Testis (tissue), 3 donors: ENCODE results near the gene ABCF2. TPM values are rescaled to one million over a fixed set of nuclear protein-coding genes. Genes with fewer than 3 reads are reported as not detected.

ENCODE experiments used
- DNase-seq: peaks from one replicate; pipeline ENCODE4 v3.0.0-alpha.2; 2019
- H3K27ac ChIP-seq, 2 donors: fragments of 200-600 bp; sonication (generic); one replicate each; pipeline ENCODE4 v1.5.1; 2019
- H3K27me3 ChIP-seq: fragments of 200-600 bp; sonication (generic); one replicate; pipeline ENCODE4 v1.5.1; 2019
- H3K36me3 ChIP-seq: fragments of 200-600 bp; sonication (generic); one replicate; pipeline ENCODE4 v1.5.1; 2017; ENCODE audit warnings: low read depth; ENCODE audit errors: missing control alignments
- H3K4me1 ChIP-seq: fragments of 200-600 bp; sonication (generic); one replicate; pipeline ENCODE4 v1.5.1; 2019
- H3K4me3 ChIP-seq, 2 donors: fragments of 200-600 bp; sonication (generic); one replicate each; pipeline ENCODE4 v1.5.1; 2017 to 2019
- H3K9me3 ChIP-seq: fragments of 200-600 bp; sonication (generic); one replicate; pipeline ENCODE4 v1.5.1; 2017
- POLR2A ChIP-seq: fragments of 450-650 bp; IDR thresholded peaks from one replicate; pipeline ENCODE4 v1.6.1; 2017; ENCODE audit warnings: antibody characterized with exemption, mild to moderate bottlenecking, moderate library complexity
- WGBS, 2 donors: methylation state at CpG; one replicate each; pipeline ENCODE4 v1.1.5; 2018; 5-methylcytosine and 5-hydroxymethylcytosine counted together
- intact Hi-C: fragments of 100-400 bp; cut with DNase I; formaldehyde crosslinking; loops from one replicate; pipeline ENCODE4 v1.15.1; 2023; ENCODE audit warnings: low total_unique reads
- polyA plus RNA-seq: library from polyadenylated mRNA; stranded (reverse); fragments of 350-450 nt; fragmentation: Illumina TruSeq; extraction: RNeasy Lipid Tissue Mini Kit (QIAGEN cat#74804); gene quantifications from one replicate; pipeline ENCODE4 v1.2.3, GENCODE V29; 2014; ENCODE audit warnings: low read depth, low replicate concordance; ENCODE audit not compliant: insufficient read depth
- total RNA-seq, 2 donors: library from RNA; depleted of rRNA; stranded (reverse); fragments of >200 nt; gene quantifications; one replicate each; pipeline ENCODE4 v1.2.3, GENCODE V29; 2016
- TF ChIP-seq, protein P1 (sequence below), 3 experiments: fragments of 450-650 bp in 2 of 3; fragments of 200-600 bp in 1 of 3; sonication (generic) in 1 of 3; IDR thresholded peaks; one replicate each; pipeline ENCODE4 v1.5.1; 2016 to 2019; ENCODE audit warnings: antibody characterized with exemption in 3 of 3, mild to moderate bottlenecking in 2 of 3, moderate library complexity in 1 of 3

The ABCF2 gene
- total and polyA plus RNA-seq, 3 donors from 2014 or later = 44.4 to 54.3 (median 49.4) TPM

DNA sequence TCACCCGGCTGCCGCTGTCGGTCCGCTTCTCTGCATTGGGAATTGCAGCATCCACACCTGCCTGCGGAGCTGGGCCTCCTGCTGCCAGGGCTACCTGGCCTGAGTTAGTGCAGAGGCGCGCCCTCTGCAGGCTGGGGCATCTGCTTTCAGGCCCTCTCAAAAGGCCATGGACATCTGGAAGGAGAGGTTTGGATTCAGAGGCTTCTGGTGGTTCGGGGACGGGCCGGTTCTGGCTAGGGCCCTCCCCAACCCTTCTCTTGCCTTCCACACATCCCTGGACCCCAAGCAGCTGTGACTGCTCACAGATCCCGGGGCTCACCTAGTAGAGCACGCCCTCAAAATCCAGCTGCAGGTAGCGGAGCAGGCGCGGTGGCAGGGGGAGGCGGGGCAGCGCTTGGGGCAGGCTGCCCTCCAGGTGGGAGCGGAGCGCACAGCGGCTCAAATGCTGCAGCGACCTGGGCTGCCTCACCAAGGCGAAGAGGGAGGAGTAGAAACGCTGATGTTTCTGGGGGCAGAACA, 51.2 kb downstream of the ABCF2 start:
- intact Hi-C loops = loop anchor here (10.0 kb wide), 1 partner anchor 51 kb away; no protein-coding TSS in a partner anchor
- H3K27me3 ChIP-seq = no peaks in the 10 kb centered on the region
- WGBS, 2 donors = 57 to 58% methylated on average over 22 to 23 of the region's 23 CpGs
- no peaks in the 10 kb centered on the region for H3K36me3 ChIP-seq
- no peaks in the 10 kb centered on the region for H3K9me3 ChIP-seq
- no peak overlapping the region for H3K4me3 ChIP-seq
- TF ChIP-seq, protein P1, sequence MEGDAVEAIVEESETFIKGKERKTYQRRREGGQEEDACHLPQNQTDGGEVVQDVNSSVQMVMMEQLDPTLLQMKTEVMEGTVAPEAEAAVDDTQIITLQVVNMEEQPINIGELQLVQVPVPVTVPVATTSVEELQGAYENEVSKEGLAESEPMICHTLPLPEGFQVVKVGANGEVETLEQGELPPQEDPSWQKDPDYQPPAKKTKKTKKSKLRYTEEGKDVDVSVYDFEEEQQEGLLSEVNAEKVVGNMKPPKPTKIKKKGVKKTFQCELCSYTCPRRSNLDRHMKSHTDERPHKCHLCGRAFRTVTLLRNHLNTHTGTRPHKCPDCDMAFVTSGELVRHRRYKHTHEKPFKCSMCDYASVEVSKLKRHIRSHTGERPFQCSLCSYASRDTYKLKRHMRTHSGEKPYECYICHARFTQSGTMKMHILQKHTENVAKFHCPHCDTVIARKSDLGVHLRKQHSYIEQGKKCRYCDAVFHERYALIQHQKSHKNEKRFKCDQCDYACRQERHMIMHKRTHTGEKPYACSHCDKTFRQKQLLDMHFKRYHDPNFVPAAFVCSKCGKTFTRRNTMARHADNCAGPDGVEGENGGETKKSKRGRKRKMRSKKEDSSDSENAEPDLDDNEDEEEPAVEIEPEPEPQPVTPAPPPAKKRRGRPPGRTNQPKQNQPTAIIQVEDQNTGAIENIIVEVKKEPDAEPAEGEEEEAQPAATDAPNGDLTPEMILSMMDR (IDR thresholded peaks at IDR 0.05) = no peak
- TF ChIP-seq POLR2A = no peak
- DNase-seq = no peak
- no peak overlapping the region for H3K27ac ChIP-seq
- H3K4me1 ChIP-seq = no peaks in the 10 kb centered on the region

DNA sequence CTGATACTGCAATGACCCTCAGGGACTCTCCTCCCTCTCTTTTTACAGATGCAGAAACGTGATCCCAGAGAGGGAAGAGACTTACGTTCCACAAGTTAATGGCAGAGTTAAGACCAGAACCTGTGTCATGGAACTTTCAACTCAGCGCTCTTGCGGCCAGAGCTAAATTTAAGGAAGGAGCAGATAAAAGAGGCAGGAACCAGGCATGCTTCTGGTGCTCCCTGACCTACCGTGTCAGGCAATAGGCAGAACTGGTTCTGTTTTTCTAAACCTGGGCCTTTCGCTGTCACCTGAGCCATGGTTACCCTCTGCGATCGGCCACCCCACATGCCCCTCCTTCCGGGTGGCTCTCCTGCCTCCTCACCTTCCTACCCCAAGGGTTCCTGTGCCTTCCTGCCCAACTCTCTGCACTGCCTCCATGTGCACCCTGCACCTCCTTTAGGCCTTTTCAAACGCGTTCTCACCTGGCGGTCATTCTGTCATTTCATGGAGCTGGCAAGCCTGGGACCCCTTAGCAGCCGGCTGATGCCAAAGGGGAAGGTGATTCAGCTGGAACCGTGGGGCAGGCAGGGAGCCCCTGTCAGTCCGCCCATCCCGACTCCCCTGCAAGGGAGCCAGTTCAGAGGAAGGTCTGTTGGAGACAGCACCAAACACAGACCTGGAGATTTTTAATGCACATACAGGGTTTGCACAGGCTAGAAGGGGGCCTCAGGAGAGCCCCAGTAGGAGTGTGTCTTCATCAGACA, 51.8 kb downstream of the ABCF2 start:
- TF ChIP-seq, protein P1 (IDR thresholded peaks at IDR 0.05) = no peak
- no peak for TF ChIP-seq POLR2A
- DNase-seq = no peak
- Histone ChIP-seq H3K36me3 (no peaks in the 10 kb centered on the region), H3K27me3 (no peaks in the 10 kb centered on the region), H3K4me3 (no peak overlapping the region), H3K4me1 (no peaks in the 10 kb centered on the region), H3K9me3 (no peaks in the 10 kb centered on the region), H3K27ac (no peak overlapping the region)
- 49 to 59% methylated on average over 15 to 16 of the region's 16 CpGs for WGBS, 2 donors
- intact Hi-C loops = loop anchor here (10.0 kb wide), 1 partner anchor 50 kb away; no protein-coding TSS in a partner anchor

DNA sequence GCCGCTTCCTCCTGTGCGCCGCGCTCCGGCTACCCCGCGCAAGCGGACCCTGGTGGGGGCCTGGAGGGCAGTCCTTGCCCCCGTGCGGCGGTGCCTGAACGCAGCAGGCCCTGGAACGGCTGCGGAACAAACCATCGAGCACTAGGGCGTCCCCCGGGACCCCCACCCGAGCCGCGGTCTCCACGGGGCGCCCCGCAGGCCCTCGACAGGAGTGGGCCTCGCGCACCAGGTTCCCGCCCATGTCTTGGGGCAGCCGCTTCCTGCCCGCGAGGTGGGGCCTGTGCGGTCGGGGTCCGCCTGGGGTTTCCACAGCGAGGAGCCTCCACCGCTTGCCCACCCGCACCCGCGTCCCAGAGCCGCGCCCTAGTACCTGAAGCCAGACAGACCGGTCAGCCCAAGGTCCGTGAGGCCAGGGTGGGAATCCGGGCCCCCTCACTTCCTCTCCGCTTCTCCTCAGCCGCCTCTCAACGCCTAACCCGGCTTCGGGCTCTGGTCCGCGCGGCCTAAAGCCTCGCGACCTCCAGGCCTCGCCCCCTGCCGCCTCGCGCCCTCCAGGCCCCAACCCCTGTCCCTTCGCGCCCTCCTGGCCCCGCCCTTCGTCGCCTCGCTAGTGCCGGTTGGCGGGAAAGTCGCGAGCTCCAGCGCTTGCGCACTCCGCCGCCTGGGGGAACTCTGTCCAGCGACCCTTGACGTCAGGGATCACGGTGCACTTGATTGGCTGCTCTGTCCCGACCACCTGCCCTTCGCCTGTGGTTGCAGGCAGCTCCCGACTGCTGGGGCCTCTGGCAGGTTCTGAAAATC, 52.6 kb downstream of the ABCF2 start:
- Histone ChIP-seq H3K4me3 (peak overlapping the region; percentile 32 to 56), H3K9me3 (no peaks in the 10 kb centered on the region), H3K36me3 (no peaks in the 10 kb centered on the region), H3K27ac (no peak overlapping the region), H3K4me1 (no peaks in the 10 kb centered on the region), H3K27me3 (no peaks in the 10 kb centered on the region)
- intact Hi-C loops = loop anchor here (10.0 kb wide), 1 partner anchor 50 kb away; no protein-coding TSS in a partner anchor
- WGBS, 2 donors = 47 to 53% methylated on average over 33 to 77 of the region's 77 CpGs
- TF ChIP-seq, protein P1 (IDR thresholded peaks at IDR 0.05) = peak in 1 of 3 experiments; percentile 10
- TF ChIP-seq POLR2A = no peak
- peak; percentile 83 for DNase-seq

DNA sequence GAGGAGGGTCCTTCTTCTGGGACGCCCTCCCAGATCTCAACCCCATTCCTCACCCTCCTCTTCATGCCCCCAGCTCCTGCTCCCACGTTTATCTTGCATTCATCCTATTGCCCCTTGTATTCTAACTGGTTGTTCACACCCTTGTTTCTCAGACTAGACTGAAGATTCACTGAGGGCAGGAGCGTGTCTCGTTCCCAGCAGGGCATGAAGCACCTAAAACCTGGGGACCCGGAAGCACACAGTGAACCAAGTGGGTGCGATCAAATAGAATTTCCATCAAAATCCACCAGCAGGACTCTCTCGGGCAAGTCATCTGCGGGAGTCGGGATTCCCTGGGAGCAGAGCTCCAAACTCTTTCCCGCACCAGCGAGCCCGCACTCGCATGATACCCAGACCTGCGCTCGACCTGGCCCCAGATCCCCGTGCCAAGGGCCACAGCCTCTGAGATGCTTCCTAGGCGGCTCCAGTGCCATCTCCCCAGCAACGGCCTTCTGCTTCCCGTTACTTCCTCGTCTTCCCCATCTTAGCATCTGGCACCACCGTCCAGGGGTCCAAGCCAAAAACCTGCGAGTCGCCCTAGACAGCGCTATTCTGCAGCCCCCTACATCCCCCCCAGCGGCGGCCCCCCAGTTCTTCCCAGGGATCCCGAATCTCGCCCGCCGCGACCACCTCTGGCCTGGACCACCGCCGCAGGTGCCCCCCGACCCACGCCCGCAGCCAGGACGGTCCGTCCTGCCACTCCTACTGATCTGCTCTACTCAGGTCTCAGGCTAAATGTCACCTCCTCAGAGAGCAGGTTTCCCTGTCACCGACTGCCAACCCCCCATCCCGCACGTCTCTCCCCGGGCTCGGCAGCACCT, 53.4 kb downstream of the ABCF2 start:
- no peaks in the 10 kb centered on the region for H3K36me3 ChIP-seq
- H3K27me3 ChIP-seq = no peaks in the 10 kb centered on the region
- no peak for DNase-seq
- intact Hi-C loops = loop anchor here (10.0 kb wide), 1 partner anchor 49 kb away; no protein-coding TSS in a partner anchor
- H3K4me1 ChIP-seq = no peaks in the 10 kb centered on the region
- peak overlapping the region in 1 of 2 donors; percentile 56 for H3K4me3 ChIP-seq
- H3K9me3 ChIP-seq = no peaks in the 10 kb centered on the region
- WGBS, 2 donors = 65 to 74% methylated on average over 25 to 43 of the region's 43 CpGs
- no peak overlapping the region for H3K27ac ChIP-seq
- TF ChIP-seq, protein P1 (IDR thresholded peaks at IDR 0.05) = no peak
- no peak for TF ChIP-seq POLR2A
